Measurements from ENCODE around the gene GGT5.

Gene GGT5

GRCh38 chr22:24230911-24231656 lies 13.8 kb downstream of the GGT5 start:
- in situ Hi-C loops (cut with HindIII; ENCODE audit: low sequenced_read_pairs), result no loop called here
- TF ChIP-seq CTCF (IDR thresholded peaks at IDR 0.05; ENCODE audit: low read depth, low read length, missing control alignments), result peak; percentile 27
- no peak overlapping the region for H3K4me3 ChIP-seq (ENCODE audit: low read depth, low read length)
- no peak for DNase-seq (ENCODE audit: low read depth)

GRCh38 chr22:24225951-24226350 lies 18.9 kb downstream of the GGT5 start:
- in situ Hi-C loops (cut with HindIII; ENCODE audit: low sequenced_read_pairs), result no loop called here
- no peak for TF ChIP-seq CTCF (IDR thresholded peaks at IDR 0.05; ENCODE audit: low read depth, low read length, missing control alignments)
- H3K4me3 ChIP-seq (ENCODE audit: low read depth, low read length), result no peak overlapping the region
- no peak for DNase-seq (ENCODE audit: low read depth)

- H3K4me3 ChIP-seq (ENCODE audit: low read depth, low read length), result no peak overlapping the region
- TF ChIP-seq CTCF (IDR thresholded peaks at IDR 0.05; ENCODE audit: low read depth, low read length, missing control alignments), result no peak
- in situ Hi-C loops (cut with HindIII; ENCODE audit: low sequenced_read_pairs), result no loop called here
- DNase-seq (ENCODE audit: low read depth), result no peak
Measured at GRCh38 chr22:24225044-24225601, 19.8 kb downstream of the GGT5 start.

- DNase-seq (ENCODE audit: low read depth), result no peak
- no peak for TF ChIP-seq CTCF (IDR thresholded peaks at IDR 0.05; ENCODE audit: low read depth, low read length, missing control alignments)
- in situ Hi-C loops (cut with HindIII; ENCODE audit: low sequenced_read_pairs), result no loop called here
- no peak overlapping the region for H3K4me3 ChIP-seq (ENCODE audit: low read depth, low read length)
Measured at GRCh38 chr22:24224468-24224867, 20.4 kb downstream of the GGT5 start.

GRCh38 chr22:24219750-24220149 lies 25.1 kb downstream of the GGT5 start:
- TF ChIP-seq CTCF (IDR thresholded peaks at IDR 0.05; ENCODE audit: low read depth, low read length, missing control alignments), result no peak
- no peak for DNase-seq (ENCODE audit: low read depth)
- no peak overlapping the region for H3K4me3 ChIP-seq (ENCODE audit: low read depth, low read length)
- in situ Hi-C loops (cut with HindIII; ENCODE audit: low sequenced_read_pairs), result no loop called here

GRCh38 chr22:24217384-24217783 lies 27.5 kb downstream of the GGT5 start:
- no peak for DNase-seq (ENCODE audit: low read depth)
- H3K4me3 ChIP-seq (ENCODE audit: low read depth, low read length), result no peak overlapping the region
- no peak for TF ChIP-seq CTCF (IDR thresholded peaks at IDR 0.05; ENCODE audit: low read depth, low read length, missing control alignments)
- in situ Hi-C loops (cut with HindIII; ENCODE audit: low sequenced_read_pairs), result no loop called here
